ENCODE data around the gene SMPD1.

Gene SMPD1

DNA sequence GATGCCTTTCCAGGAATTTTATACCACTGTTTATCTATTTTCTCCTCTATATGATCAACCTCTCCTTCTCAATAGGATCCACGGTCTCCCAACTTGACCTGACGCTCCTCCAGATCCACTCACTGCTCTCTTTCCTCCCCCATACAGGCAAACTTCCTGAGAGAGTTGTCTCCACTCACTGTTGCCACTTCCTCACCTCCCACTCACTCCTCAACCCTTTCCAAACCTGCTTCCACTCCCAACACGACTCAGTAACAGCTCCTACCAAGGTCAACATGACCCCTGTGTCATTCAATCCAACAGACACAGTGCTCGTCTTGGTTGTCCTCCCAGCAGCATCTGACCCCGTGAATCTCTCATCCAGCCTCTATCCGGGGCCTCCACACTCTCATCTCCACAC is 25.5 kb downstream of the SMPD1 start:
- DNase-seq, result no peak

DNA sequence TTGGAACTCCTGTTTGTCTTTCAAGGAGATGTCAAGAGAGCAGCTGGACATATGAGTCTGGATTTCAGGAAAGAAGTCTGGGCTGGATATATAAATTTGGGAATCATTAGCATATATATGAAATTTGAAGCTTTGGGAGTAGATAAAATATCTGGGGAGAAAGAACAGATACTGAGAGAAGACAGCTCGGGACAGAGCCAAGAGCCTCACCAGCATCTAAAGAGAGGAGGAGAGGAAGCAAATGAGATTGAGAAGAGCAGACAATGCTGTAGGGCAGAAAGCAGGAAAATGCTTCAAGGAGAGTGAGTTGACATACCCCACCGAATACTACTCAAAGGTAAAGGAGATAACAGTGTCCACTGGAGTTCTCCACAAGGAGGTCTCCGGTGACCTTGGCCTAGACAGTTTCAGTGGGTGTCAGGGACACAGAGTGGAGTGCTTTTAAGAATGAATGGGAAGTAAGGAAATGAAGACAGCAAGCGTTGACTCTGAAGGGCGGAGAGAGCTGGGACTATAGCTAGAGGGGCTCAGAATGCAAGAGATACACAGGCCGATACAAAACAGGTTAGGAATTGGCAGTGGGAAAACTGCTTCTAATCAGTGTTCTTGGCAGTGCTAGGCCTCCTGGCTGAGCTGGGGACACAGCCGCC is 27.8 kb downstream of the SMPD1 start:
- DNase-seq, result peak in 4 of 14 donors; percentile 32 to 66 (median 53)

DNA sequence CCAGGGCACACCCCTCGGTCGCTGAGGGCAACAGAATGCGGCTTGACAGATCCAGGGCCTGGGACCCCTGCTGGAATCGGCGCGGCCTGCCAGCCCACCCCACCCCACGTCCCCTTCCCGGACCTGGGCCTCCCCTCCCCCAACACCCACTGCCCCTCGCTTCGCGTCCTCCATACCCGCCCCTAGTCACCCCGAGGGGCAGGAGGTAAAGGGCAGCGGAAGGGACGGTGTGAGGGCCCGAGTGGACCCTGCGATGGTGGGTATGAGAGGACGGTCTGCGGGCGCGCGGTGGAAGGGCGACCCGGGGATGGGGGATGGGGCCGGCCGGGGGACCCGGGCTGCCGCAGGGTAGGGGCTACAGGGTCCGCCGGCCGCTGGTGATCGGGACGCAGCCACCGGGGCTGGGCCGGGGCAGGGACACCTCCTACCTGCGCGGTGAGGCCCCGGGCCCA is 28.3 kb downstream of the SMPD1 start:
- DNase-seq, result peak in 3 of 14 donors; percentile 66 to 74 (median 67)

DNA sequence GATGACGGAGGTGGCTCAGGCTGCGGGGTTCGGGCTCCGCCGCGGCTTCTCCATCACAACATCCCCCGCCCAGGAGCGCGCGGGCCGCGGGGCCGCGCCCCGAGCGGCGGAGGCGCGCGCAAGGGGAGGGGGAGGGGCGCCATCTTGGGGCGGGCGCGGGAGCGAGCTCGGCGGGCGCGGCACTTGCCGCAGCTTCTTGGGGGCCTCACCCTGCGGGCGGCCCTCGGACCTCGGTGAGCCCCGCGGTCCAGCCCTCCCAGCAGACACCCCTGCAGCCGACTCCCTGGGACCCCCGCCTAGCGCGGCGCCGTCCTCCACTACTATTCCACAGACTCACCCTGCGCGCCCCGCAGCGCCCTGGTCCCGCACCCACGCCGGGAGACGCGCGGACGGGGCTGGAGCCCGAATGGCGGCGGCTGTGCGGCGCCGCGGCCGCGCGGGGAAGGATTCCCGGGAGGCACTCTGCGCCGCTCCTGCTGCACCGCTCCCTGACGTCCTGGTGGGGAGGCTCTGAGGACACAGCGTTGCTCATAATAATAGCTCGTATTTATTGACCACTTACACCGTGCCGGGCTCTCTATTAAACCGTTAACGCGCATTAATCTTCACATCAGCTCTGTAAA is 28.8 kb downstream of the SMPD1 start, which contains the start of gene APBB1:
TSS of gene APBB1 (minus strand) at position 86 of the 623 bp plus-strand sequence. CDS start 7,747 bp downstream, outside the sequence.
- peak in 13 of 14 donors; percentile 24 to 86 (median 78) for DNase-seq

- DNase-seq, result no peak
Measured at GRCh38 chr11:6420677-6421076, 30.4 kb downstream of the SMPD1 start.

GRCh38 chr11:6427516-6427915 is 37.2 kb downstream of the SMPD1 start:
- no peak for DNase-seq

DNA sequence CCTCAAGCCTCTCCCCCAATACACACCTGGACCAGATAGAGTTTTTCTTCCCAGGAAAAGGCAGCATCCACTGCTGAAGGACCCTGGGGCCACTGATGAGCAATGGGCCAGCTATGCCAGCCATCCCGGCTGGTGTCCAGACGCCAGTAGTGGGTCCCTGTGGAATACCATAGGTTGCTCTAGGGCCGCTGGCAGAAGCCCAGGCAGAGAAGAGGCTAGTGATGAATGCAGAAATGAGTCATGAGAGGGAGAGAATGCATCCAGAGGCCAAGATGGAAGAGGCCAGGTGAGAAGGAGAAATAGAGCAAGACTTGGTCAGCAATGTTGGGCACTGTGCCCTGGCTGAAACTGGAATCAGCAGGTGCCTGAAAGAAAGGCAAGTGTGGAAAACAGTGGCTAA is 41.6 kb downstream of the SMPD1 start:
- DNase-seq, result no peak

- no peak for DNase-seq
Measured at GRCh38 chr11:6433998-6434660, 43.9 kb downstream of the SMPD1 start.

- DNase-seq, result no peak
Measured at GRCh38 chr11:6437423-6437822, 47.1 kb downstream of the SMPD1 start.

GRCh38 chr11:6437993-6438392 is 47.7 kb downstream of the SMPD1 start:
- no peak for DNase-seq

- DNase-seq, result peak in 4 of 14 donors; percentile 7 to 26 (median 13)
Measured at GRCh38 chr11:6438979-6439571, 48.8 kb downstream of the SMPD1 start.

DNA sequence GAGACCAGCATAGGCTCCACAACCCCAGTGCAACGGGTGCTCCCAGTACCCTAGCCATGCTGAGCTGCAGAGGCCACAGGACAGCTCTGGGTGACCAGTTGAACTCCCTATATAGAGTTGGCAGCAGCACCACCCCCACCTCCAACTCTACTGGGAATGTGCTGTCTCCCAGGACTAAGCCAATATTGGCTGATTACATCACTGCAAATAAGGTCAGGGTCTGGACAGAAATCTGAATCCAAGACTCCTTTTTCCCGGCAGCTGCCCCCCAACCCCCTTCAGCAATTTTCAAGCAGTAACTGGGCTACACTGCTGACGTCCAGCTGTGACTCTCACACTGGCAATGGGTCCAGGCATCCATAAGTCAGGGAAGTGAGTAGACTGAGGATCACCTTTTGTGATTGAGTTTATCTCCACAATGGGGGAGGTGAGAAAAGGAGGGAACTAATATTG is 50.7 kb downstream of the SMPD1 start, which contains the start of gene HPX:
TSS of gene HPX (minus strand) at position 82 of the 453 bp plus-strand sequence. CDS start at position 58, 24 bp downstream.
- no peak for DNase-seq

DNA sequence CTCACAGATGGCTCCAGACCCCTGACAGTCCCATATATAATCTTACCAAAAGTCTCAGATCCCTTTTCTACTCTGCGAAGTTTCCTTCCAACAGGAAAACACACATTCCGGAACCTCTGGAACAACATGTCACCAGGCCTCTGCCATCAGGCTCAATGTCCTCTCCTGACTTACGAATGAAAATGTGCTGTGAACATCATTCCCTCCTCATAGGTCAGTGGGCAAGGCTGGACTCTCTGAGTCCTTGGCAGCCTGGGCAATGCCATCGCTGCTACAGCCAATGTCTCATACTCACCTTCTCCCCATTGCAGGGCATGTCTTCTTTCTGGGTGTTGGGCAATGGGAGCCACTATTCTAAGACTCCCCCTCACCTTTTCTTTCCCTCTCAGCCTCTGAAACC is 52.2 kb downstream of the SMPD1 start:
- no peak for DNase-seq

- peak in 12 of 14 donors; percentile 13 to 62 (median 29) for DNase-seq
Measured at GRCh38 chr11:6443269-6444003, 53.2 kb downstream of the SMPD1 start.

Data from C1 segment of cervical spinal cord (tissue), 14 donors.